Astrocyte (in vitro differentiated cells and primary cell): ENCODE results near the gene SNUPN. TPM values are rescaled to one million over a fixed set of nuclear protein-coding genes. Genes with fewer than 3 reads are reported as not detected.

ENCODE experiments used
- DNase-seq: peaks from one replicate; pipeline ENCODE4 v3.0.0-alpha.2; 2010; ENCODE audit warnings: low read depth
- FAIRE-seq: peaks from 2 replicates; lab custom pipeline; 2011; peaks lifted over from hg19 to GRCh38; lab: Jason Lieb, UNC
- H2AFZ ChIP-seq: 2 replicates; pipeline ENCODE4 v1.6.0; 2012; ENCODE audit warnings: low read depth, low read length, inconsistent platforms
- H3K27ac ChIP-seq: 2 replicates; pipeline ENCODE4 v1.5.1; 2011; ENCODE audit warnings: low read depth, low read length, inconsistent platforms
- H3K27me3 ChIP-seq: 2 replicates; pipeline ENCODE4 v1.6.0; 2011; ENCODE audit warnings: low read length, inconsistent platforms; ENCODE audit not compliant: insufficient read depth
- H3K36me3 ChIP-seq: 2 replicates; pipeline ENCODE4 v1.5.1; 2011; ENCODE audit warnings: low read length, inconsistent platforms; ENCODE audit not compliant: insufficient read depth
- H3K4me1 ChIP-seq: 2 replicates; pipeline ENCODE4 v1.5.1; 2011; ENCODE audit warnings: low read length, inconsistent platforms; ENCODE audit not compliant: insufficient read depth
- H3K4me2 ChIP-seq: 2 replicates; pipeline ENCODE4 v1.6.0; 2012; ENCODE audit warnings: low read length, inconsistent platforms
- H3K4me3 ChIP-seq: 2 replicates; pipeline ENCODE4 v1.5.1; 2011; ENCODE audit warnings: low read depth, mild to moderate bottlenecking, low read length, inconsistent platforms; ENCODE audit not compliant: insufficient read depth
- H3K79me2 ChIP-seq: 2 replicates; pipeline ENCODE4 v1.6.0; 2012; ENCODE audit warnings: mild to moderate bottlenecking, low read length, inconsistent platforms; ENCODE audit not compliant: insufficient read depth
- H3K9ac ChIP-seq: 2 replicates; pipeline ENCODE4 v1.6.0; 2012; ENCODE audit warnings: mild to moderate bottlenecking, low read length, inconsistent platforms
- H3K9me3 ChIP-seq: 2 replicates; pipeline ENCODE4 v1.5.1; 2012; ENCODE audit warnings: low read depth, mild to moderate bottlenecking, low read length, inconsistent platforms; ENCODE audit not compliant: insufficient read depth
- H4K20me1 ChIP-seq: 2 replicates; pipeline ENCODE4 v1.6.0; 2012; ENCODE audit warnings: low read length, inconsistent platforms; ENCODE audit not compliant: insufficient read depth
- H3K27ac Mint-ChIP-seq: one replicate; pipeline ENCODE4 v1.8.0; 2021; ENCODE audit warnings: mild to moderate bottlenecking, mixed read lengths; ENCODE audit not compliant: unreplicated experiment
- H3K27me3 Mint-ChIP-seq: one replicate; pipeline ENCODE4 v1.8.0; 2021; ENCODE audit warnings: low read depth, mixed read lengths; ENCODE audit not compliant: unreplicated experiment
- H3K36me3 Mint-ChIP-seq: one replicate; pipeline ENCODE4 v1.8.0; 2021; ENCODE audit warnings: low read depth, mixed read lengths; ENCODE audit not compliant: unreplicated experiment
- H3K4me1 Mint-ChIP-seq: one replicate; pipeline ENCODE4 v1.8.0; 2021; ENCODE audit warnings: low read depth, mixed read lengths; ENCODE audit not compliant: unreplicated experiment
- H3K4me3 Mint-ChIP-seq: one replicate; pipeline ENCODE4 v1.8.0; 2021; ENCODE audit warnings: mild to moderate bottlenecking, moderate library complexity, mixed read lengths; ENCODE audit not compliant: unreplicated experiment
- H3K9me3 Mint-ChIP-seq: one replicate; pipeline ENCODE4 v1.8.0; 2021; ENCODE audit warnings: mild to moderate bottlenecking, mixed read lengths; ENCODE audit not compliant: unreplicated experiment
- CTCF ChIP-seq: IDR thresholded peaks from 2 replicates; pipeline ENCODE4 v1.5.1; 2011; ENCODE audit warnings: low read depth, mild to moderate bottlenecking, inconsistent platforms, low read length, moderate library complexity; ENCODE audit not compliant: insufficient read depth
- EZH2 ChIP-seq: IDR thresholded peaks from 2 replicates; pipeline ENCODE4 v1.6.1; 2012; ENCODE audit warnings: mild to moderate bottlenecking, low read length, inconsistent platforms; ENCODE audit not compliant: insufficient read depth
- total RNA-seq: library from RNA; stranded (reverse); gene quantifications from 2 replicates; pipeline ENCODE4 v1.2.1, GENCODE V29; 2021

Gene SNUPN
- total RNA-seq, 1 donor from 2014 or later = 15.9 TPM

DNA sequence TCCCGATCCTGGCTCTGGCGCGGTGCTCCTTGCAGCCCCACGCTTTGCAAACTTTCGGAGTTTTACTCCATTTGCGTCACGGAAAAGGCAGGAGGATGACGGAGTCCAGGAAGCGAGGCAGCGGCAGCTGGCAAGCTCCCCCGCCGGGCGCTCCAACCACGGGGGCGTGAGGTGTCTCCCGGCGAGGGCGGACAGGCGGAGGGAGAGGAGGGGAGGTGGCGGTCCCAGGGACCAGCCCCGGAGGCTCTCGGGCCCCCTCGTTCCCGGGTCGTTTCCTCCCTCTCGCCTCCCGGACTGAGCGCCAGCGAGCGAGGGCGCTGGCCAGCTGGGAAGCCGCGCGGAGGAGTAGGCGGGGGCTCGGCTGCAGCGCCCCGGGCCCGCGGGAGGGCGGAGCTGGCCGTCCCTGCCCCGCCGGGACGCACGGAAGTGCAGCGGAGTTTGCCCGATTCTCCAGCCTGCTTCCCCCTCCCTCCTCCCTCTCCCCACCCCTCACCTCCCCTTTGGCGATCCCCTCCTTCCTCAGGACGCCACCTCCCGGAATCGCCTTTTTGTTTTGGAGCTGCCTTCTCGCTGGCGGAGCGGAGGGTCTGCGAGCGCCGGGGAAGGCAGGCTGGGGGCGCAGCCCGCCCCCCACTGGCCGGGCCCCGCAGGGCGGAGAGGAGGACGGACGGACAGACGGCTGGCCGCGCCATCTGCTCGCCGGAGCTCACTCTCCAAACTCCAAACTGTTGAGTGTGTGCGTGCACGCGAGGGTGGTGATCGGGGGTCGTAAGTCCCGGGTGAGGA lies 22.0 kb upstream of the SNUPN start, which contains the start of gene SNX33:
SNX33 (plus strand) TSS at position 543 of the 786 bp plus-strand sequence. CDS start 1,191 bp downstream, outside the sequence.
- Histone ChIP-seq H3K36me3 (no peaks in the 10 kb centered on the region), H3K4me3 (peak within 1 kb of the TSS; percentile 92), H3K27me3 (no peaks in the 10 kb centered on the region), H3K27ac (peak within 1 kb of the TSS; percentile 94), H3K79me2 (peaks cover 58% of the 10 kb centered on the region), H2AFZ (peak within 1 kb of the TSS; percentile 78), H3K4me2 (peak within 1 kb of the TSS; percentile 96), H3K9me3 (no peaks in the 10 kb centered on the region), H3K9ac (peak within 1 kb of the TSS; percentile 98), H3K4me1 (peaks cover 53% of the 10 kb centered on the region), H4K20me1 (peaks cover 40% of the 10 kb centered on the region)
- Mint-ChIP-seq H3K27ac (peak within 1 kb of the TSS; percentile 89), H3K4me1 (peaks cover 46% of the 10 kb centered on the region), H3K9me3 (no peaks in the 10 kb centered on the region), H3K27me3 (no peaks in the 10 kb centered on the region), H3K4me3 (peak within 1 kb of the TSS; percentile 93), H3K36me3 (peaks cover 19% of the 10 kb centered on the region)
- TF ChIP-seq EZH2 = no peak
- peak; percentile 17 for TF ChIP-seq CTCF
- FAIRE-seq (no peak), DNase-seq (peak; percentile 82)

- TF ChIP-seq EZH2 = no peak
- no peak for TF ChIP-seq CTCF
- no peaks in the 10 kb centered on the region for H3K27me3 Mint-ChIP-seq
- H3K27ac Mint-ChIP-seq = peak overlapping the region; percentile 80
- no peaks in the 10 kb centered on the region for H3K9me3 Mint-ChIP-seq
- H3K79me2 ChIP-seq = peaks cover 52% of the 10 kb centered on the region
- peaks cover 34% of the 10 kb centered on the region for H4K20me1 ChIP-seq
- H3K36me3 Mint-ChIP-seq = peaks cover 19% of the 10 kb centered on the region
- peak overlapping the region; percentile 78 for H2AFZ ChIP-seq
- peak overlapping the region; percentile 92 for H3K4me3 ChIP-seq
- no peak for DNase-seq
- H3K4me3 Mint-ChIP-seq = peak overlapping the region; percentile 84
- no peak for FAIRE-seq
- peaks cover 47% of the 10 kb centered on the region for H3K4me1 ChIP-seq
- H3K4me2 ChIP-seq = peak overlapping the region; percentile 96
- no peaks in the 10 kb centered on the region for H3K9me3 ChIP-seq
- peak overlapping the region; percentile 98 for H3K9ac ChIP-seq
- peak overlapping the region; percentile 94 for H3K27ac ChIP-seq
- H3K27me3 ChIP-seq = no peaks in the 10 kb centered on the region
- H3K36me3 ChIP-seq = no peaks in the 10 kb centered on the region
- H3K4me1 Mint-ChIP-seq = peaks cover 43% of the 10 kb centered on the region
Observed at GRCh38 chr15:75646944-75647364, 21.4 kb upstream of the SNUPN start.
